Stimulated activated CD4-positive, alpha-beta T cell treated with anti-CD3 and anti-CD28 coated beads, Interleukin-12 subunit alpha, Interleukin-12 subunit beta, amount 100 ng/mL, for 48 hours (primary cell): Measurements from ENCODE around the gene CIROP.

ENCODE experiments used
- DNase-seq, 3 donors: peaks; one replicate each; pipeline ENCODE4 v3.0.0-alpha.2; 2020; ENCODE audit warnings: low read depth in 2 of 3, low spot score in 1 of 3

CIROP gene

GRCh38 chr14:23054000-23054811 is 50.6 kb downstream of the CIROP start:
- peak in 1 of 3 donors; percentile 19 for DNase-seq

DNA sequence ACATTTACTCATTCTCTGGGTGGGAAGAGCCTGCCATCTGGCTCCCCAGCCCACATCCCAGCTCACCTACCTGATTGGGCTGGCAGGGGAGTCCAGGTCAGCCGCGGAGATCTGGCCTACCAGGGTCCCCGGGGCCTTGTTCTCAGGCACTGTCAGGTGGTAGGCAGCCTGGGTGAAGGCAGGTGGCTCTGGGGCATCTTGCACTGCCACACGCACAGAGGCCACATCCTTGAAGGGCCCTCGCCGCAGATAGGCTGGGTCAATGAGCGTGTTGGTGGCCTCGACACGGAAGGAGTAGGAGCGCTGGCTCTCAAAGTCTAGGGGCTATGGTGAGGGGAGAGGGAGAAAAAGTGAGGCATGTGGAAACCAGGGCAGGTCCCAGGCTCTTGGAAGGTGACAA is 51.4 kb downstream of the CIROP start:
- DNase-seq = no peak

GRCh38 chr14:23052671-23053070 is 52.1 kb downstream of the CIROP start:
- no peak for DNase-seq

GRCh38 chr14:23052182-23052623 is 52.6 kb downstream of the CIROP start:
- DNase-seq = no peak

GRCh38 chr14:23051141-23052057 is 53.4 kb downstream of the CIROP start:
- DNase-seq = no peak
